ENCODE data around the gene ACKR1. TPM values are rescaled to one million over a fixed set of nuclear protein-coding genes. Genes with fewer than 3 reads are reported as not detected.

Gene ACKR1
- total and polyA plus RNA-seq, 2 of the 13 experiments (the other 11 are each of a cell fraction or from before 2014, with no cell fraction given): not detected

DNA sequence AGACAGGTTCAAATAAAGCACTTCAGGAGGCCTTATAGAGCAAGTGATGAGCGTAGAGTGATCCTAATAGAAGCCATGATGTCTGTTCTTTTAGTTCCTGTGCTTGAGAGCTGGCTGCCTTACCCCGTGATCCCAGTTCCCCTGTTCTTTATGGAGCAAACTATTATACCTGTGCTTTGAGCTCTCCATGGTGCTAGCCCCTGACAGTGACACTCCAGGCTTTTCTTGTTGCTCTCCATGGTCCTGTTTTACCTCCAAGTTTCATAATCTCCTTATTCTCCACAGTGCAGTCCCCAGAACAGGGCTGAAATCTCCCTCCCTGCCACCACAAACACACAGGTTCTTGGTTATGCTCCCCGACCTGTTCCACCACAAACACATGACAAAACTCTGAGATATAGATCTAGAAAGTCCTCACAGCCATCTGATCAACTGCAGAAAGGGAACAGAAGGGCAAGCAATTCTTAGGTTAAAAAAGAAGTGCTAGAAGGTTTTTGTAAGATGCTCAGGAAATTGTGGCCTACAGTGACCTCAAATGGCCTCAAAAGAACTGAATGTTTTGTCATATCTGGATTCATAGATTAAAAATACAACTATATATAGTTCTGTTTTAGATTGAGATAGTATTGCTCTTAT lies 27.3 kb upstream of the ACKR1 start (continued):
- TF ChIP-seq, protein P1, sequence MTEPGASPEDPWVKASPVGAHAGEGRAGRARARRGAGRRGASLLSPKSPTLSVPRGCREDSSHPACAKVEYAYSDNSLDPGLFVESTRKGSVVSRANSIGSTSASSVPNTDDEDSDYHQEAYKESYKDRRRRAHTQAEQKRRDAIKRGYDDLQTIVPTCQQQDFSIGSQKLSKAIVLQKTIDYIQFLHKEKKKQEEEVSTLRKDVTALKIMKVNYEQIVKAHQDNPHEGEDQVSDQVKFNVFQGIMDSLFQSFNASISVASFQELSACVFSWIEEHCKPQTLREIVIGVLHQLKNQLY (CRISPR knock-in tag; IDR thresholded peaks at IDR 0.05): no peak
- no peak for TF ChIP-seq TCF7L2 (IDR thresholded peaks at IDR 0.05; ENCODE audit: low read depth, low read length)
- no peak for TF ChIP-seq ZNF143 (CRISPR knock-in tag; IDR thresholded peaks at IDR 0.05)
- TF ChIP-seq SMAD9 (CRISPR knock-in tag; IDR thresholded peaks at IDR 0.05): peak; percentile 89; the same call in 1 of the 2 replicates
- TF ChIP-seq, protein P2, sequence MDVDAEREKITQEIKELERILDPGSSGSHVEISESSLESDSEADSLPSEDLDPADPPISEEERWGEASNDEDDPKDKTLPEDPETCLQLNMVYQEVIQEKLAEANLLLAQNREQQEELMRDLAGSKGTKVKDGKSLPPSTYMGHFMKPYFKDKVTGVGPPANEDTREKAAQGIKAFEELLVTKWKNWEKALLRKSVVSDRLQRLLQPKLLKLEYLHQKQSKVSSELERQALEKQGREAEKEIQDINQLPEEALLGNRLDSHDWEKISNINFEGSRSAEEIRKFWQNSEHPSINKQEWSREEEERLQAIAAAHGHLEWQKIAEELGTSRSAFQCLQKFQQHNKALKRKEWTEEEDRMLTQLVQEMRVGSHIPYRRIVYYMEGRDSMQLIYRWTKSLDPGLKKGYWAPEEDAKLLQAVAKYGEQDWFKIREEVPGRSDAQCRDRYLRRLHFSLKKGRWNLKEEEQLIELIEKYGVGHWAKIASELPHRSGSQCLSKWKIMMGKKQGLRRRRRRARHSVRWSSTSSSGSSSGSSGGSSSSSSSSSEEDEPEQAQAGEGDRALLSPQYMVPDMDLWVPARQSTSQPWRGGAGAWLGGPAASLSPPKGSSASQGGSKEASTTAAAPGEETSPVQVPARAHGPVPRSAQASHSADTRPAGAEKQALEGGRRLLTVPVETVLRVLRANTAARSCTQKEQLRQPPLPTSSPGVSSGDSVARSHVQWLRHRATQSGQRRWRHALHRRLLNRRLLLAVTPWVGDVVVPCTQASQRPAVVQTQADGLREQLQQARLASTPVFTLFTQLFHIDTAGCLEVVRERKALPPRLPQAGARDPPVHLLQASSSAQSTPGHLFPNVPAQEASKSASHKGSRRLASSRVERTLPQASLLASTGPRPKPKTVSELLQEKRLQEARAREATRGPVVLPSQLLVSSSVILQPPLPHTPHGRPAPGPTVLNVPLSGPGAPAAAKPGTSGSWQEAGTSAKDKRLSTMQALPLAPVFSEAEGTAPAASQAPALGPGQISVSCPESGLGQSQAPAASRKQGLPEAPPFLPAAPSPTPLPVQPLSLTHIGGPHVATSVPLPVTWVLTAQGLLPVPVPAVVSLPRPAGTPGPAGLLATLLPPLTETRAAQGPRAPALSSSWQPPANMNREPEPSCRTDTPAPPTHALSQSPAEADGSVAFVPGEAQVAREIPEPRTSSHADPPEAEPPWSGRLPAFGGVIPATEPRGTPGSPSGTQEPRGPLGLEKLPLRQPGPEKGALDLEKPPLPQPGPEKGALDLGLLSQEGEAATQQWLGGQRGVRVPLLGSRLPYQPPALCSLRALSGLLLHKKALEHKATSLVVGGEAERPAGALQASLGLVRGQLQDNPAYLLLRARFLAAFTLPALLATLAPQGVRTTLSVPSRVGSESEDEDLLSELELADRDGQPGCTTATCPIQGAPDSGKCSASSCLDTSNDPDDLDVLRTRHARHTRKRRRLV (CRISPR knock-in tag; IDR thresholded peaks at IDR 0.05): peak; percentile 80
- TF ChIP-seq ARNTL (CRISPR knock-in tag; IDR thresholded peaks at IDR 0.05): peak; percentile 56; the same call in 1 of the 2 replicates
- TF ChIP-seq ZKSCAN5 (CRISPR knock-in tag; IDR thresholded peaks at IDR 0.05): 0 out of 2 replicates have a peak, but pooled peaks have one; percentile 49
- peak; percentile 93 for TF ChIP-seq SNAI1 (CRISPR knock-in tag; IDR thresholded peaks at IDR 0.05; ENCODE audit: borderline replicate concordance)
- TF ChIP-seq PAX8 (CRISPR knock-in tag; IDR thresholded peaks at IDR 0.05; ENCODE audit: borderline replicate concordance): no peak
- TF ChIP-seq, protein P3, sequence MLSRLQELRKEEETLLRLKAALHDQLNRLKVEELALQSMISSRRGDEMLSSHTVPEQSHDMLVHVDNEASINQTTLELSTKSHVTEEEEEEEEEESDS (CRISPR knock-in tag; IDR thresholded peaks at IDR 0.05; ENCODE audit: borderline replicate concordance): peak; percentile 88; the same call in 1 of the 2 replicates
- TF ChIP-seq, protein P4, sequence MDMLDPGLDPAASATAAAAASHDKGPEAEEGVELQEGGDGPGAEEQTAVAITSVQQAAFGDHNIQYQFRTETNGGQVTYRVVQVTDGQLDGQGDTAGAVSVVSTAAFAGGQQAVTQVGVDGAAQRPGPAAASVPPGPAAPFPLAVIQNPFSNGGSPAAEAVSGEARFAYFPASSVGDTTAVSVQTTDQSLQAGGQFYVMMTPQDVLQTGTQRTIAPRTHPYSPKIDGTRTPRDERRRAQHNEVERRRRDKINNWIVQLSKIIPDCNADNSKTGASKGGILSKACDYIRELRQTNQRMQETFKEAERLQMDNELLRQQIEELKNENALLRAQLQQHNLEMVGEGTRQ (IDR thresholded peaks at IDR 0.05; ENCODE audit: low read depth, low read length): no peak
- TF ChIP-seq, protein P4 (CRISPR knock-in tag; IDR thresholded peaks at IDR 0.05; ENCODE audit: borderline replicate concordance): no peak
- TF ChIP-seq, protein P5, sequence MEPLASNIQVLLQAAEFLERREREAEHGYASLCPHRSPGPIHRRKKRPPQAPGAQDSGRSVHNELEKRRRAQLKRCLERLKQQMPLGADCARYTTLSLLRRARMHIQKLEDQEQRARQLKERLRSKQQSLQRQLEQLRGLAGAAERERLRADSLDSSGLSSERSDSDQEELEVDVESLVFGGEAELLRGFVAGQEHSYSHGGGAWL (CRISPR knock-in tag; IDR thresholded peaks at IDR 0.05): peak; percentile 79
- TF ChIP-seq ZFP41 (CRISPR knock-in tag; IDR thresholded peaks at IDR 0.05; ENCODE audit: borderline replicate concordance): 0 out of 2 replicates have a peak, but pooled peaks have one; percentile 59
- TF ChIP-seq ZNF557 (CRISPR knock-in tag; IDR thresholded peaks at IDR 0.05): peak; percentile 98
- TF ChIP-seq PRPF4 (IDR thresholded peaks at IDR 0.05; ENCODE audit: low read depth, low read length, poor library complexity, severe bottlenecking): no peak
- TF ChIP-seq, protein P6, sequence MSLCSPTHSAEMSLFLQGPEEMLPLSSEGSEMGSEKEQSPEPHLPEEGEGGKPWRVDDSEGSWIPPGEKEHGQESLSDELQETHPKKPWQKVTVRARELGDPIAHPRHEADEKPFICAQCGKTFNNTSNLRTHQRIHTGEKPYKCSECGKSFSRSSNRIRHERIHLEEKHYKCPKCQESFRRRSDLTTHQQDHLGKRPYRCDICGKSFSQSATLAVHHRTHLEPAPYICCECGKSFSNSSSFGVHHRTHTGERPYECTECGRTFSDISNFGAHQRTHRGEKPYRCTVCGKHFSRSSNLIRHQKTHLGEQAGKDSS (CRISPR knock-in tag; IDR thresholded peaks at IDR 0.05; ENCODE audit: borderline replicate concordance, low read depth): peak; percentile 46; the same call in 1 of the 2 replicates

Measured in HepG2 (cell line).